ENCODE data around the gene MROH2A.

GRCh38 chr2:233850745-233851144, 72.6 kb downstream of the MROH2A start:
- TF ChIP-seq POLR2A (IDR thresholded peaks at IDR 0.05), result no peak
- no peak for TF ChIP-seq CTCF (IDR thresholded peaks at IDR 0.05)
